HCT116 (cell line): Measurements from ENCODE around the gene ITPR1. TPM values are rescaled to one million over a fixed set of nuclear protein-coding genes. Genes with fewer than 3 reads are reported as not detected.

ENCODE experiments used
- ATAC-seq: fragments of 200-7000 bp; cut with Tn5 transposase; 2 replicates; pipeline ENCODE4 v1.9.1; 2020; ENCODE audit warnings: mild to moderate bottlenecking, moderate library complexity
- BruUV-seq: library from RNA; stranded (reverse); fragments of 400-500 nt; replicated peaks from 2 replicates; lab custom pipeline; 2021; lab: Mats Ljungman, UMichigan
- CTCF ChIA-PET: fragments of 300-600 bp; sonication (Branson Sonifier 250); formaldehyde crosslinking; loops from one replicate; lab custom pipeline; 2021; ENCODE audit warnings: antibody characterized with exemption; lab: Charles Lee
- POLR2A ChIA-PET: fragments of 300-600, 350-600 bp; sonication (Branson Sonifier 250); formaldehyde crosslinking; loops from one replicate; lab custom pipeline; 2021; ENCODE audit warnings: antibody characterized with exemption; lab: Charles Lee
- RAD21 ChIA-PET, 2 experiments: fragments of 300-600 bp; sonication (Branson Sonifier 250); formaldehyde crosslinking; loops; one replicate each; lab custom pipeline; 2023; ENCODE audit warnings: low total read pairs in 2 of 2; ENCODE audit not compliant: uncharacterized antibody in 2 of 2, unreplicated experiment in 2 of 2, low non-redundant PET in 1 of 2; lab: Charles Lee
- DNase-seq: peaks from one replicate; pipeline ENCODE4 v3.0.0-alpha.2; 2010; ENCODE audit warnings: low read depth, low spot score
- H2AFZ ChIP-seq: fragments of 200-600 bp; shearing (Covaris generic), sonication (generic); 2 replicates; pipeline ENCODE4 v1.6.1; 2017; ENCODE audit warnings: low read depth, mixed run types, mixed read lengths, antibody characterized with exemption, low read length; ENCODE audit not compliant: poor library complexity, severe bottlenecking
- H3K27ac ChIP-seq: 2 replicates; pipeline ENCODE4 v1.5.1; 2012; ENCODE audit warnings: low read depth, low read length
- H3K27me3 ChIP-seq: fragments of 200-600 bp; sonication (generic); 2 replicates; pipeline ENCODE4 v1.6.1; 2016; ENCODE audit warnings: mixed run types, low read length, mixed read lengths; ENCODE audit not compliant: insufficient read depth
- H3K36me3 ChIP-seq, 2 experiments: fragments of 200-500 bp in 1 of 2; fragments of 200-600 bp in 1 of 2; sonication (Bioruptor generic) in 1 of 2; sonication (generic) in 1 of 2; 2 replicates each; pipeline versions ENCODE4 v1.5.1 to v1.6.1; 2014 to 2016; ENCODE audit warnings: low read length in 2 of 2, inconsistent platforms in 1 of 2, mixed read lengths in 1 of 2, mixed run types in 1 of 2; ENCODE audit not compliant: insufficient read depth in 2 of 2, control insufficient read depth in 1 of 2
- H3K4me1 ChIP-seq, 2 experiments: fragments of 200-600 bp in 1 of 2; sonication (generic) in 1 of 2; 2 replicates each; pipeline versions ENCODE4 v1.5.1 to v1.6.1; 2012 to 2017; ENCODE audit warnings: low read length in 2 of 2, inconsistent platforms in 1 of 2, mild to moderate bottlenecking in 1 of 2, mixed read lengths in 1 of 2, mixed run types in 1 of 2, moderate library complexity in 1 of 2; ENCODE audit not compliant: insufficient read depth in 2 of 2, control insufficient read depth in 1 of 2
- H3K4me2 ChIP-seq: fragments of 200-600 bp; sonication (generic); 2 replicates; pipeline ENCODE4 v1.6.1; 2017; ENCODE audit warnings: mixed run types, low read length, mixed read lengths
- H3K4me3 ChIP-seq, 2 experiments: fragments of 200-600 bp in 1 of 2; sonication (generic) in 1 of 2; replicated peaks in 1 of 2; 2 replicates each; pipeline ENCODE4 v1.5.1; 2011 to 2016; ENCODE audit warnings: low read length in 2 of 2, control low read depth in 1 of 2, low read depth in 1 of 2, mild to moderate bottlenecking in 1 of 2, mixed read lengths in 1 of 2, mixed run types in 1 of 2
- H3K79me2 ChIP-seq: fragments of 200-600 bp; sonication (generic); 2 replicates; pipeline ENCODE4 v1.6.1; 2017; ENCODE audit warnings: mild to moderate bottlenecking, mixed run types, low read length, moderate library complexity, mixed read lengths; ENCODE audit not compliant: insufficient read depth
- H3K9ac ChIP-seq: fragments of 200-600 bp; sonication (generic); 2 replicates; pipeline ENCODE4 v1.6.1; 2016; ENCODE audit warnings: low read length, mixed read lengths
- H3K9me2 ChIP-seq: fragments of 200-600 bp; sonication (generic), shearing (Covaris generic); 2 replicates; pipeline ENCODE4 v1.6.1; 2017; ENCODE audit warnings: mixed run types, mild to moderate bottlenecking, moderate library complexity; ENCODE audit not compliant: insufficient read depth
- H3K9me3 ChIP-seq, 2 experiments: fragments of 200-500 bp in 1 of 2; fragments of 200-600 bp in 1 of 2; sonication (Bioruptor generic) in 1 of 2; sonication (generic) in 1 of 2; 2 replicates each; pipeline ENCODE4 v1.6.1; 2014 to 2017; ENCODE audit warnings: low read length in 2 of 2, mixed read lengths in 2 of 2, inconsistent platforms in 1 of 2, low read depth in 1 of 2, mild to moderate bottlenecking in 1 of 2, mixed run types in 1 of 2, moderate library complexity in 1 of 2; ENCODE audit not compliant: control insufficient read depth in 1 of 2, insufficient read depth in 1 of 2
- H4K20me1 ChIP-seq: fragments of 200-600 bp; sonication (generic), shearing (Covaris generic); 2 replicates; pipeline ENCODE4 v1.6.1; 2017; ENCODE audit warnings: mixed run types, mild to moderate bottlenecking, moderate library complexity; ENCODE audit not compliant: insufficient read depth
- CBX3 ChIP-seq: IDR thresholded peaks from 2 replicates; pipeline ENCODE4 v1.6.1; 2012; ENCODE audit warnings: low read depth
- CEBPB ChIP-seq: IDR thresholded peaks from 2 replicates; pipeline ENCODE4 v1.6.1; 2012; ENCODE audit warnings: low read depth
- ELF1 ChIP-seq: IDR thresholded peaks from 2 replicates; pipeline ENCODE4 v1.6.1; 2012; ENCODE audit warnings: low read depth, borderline replicate concordance
- EZH2phosphoT487 ChIP-seq: fragments of 200-600 bp; IDR thresholded peaks from 2 replicates; pipeline ENCODE4 v1.6.1; 2018; ENCODE audit warnings: antibody characterized with exemption, borderline replicate concordance
- POLR2A ChIP-seq: IDR thresholded peaks from 2 replicates; pipeline ENCODE4 v1.7.0; 2011; ENCODE audit warnings: borderline replicate concordance; ENCODE audit not compliant: insufficient read depth, insufficient read length; ENCODE audit errors: extremely low read depth
- POLR2AphosphoS5 ChIP-seq: IDR thresholded peaks from 2 replicates; pipeline ENCODE4 v1.6.1; 2011; ENCODE audit warnings: mild to moderate bottlenecking, low read depth, low read length, moderate library complexity
- SIN3A ChIP-seq: IDR thresholded peaks from 2 replicates; pipeline ENCODE4 v1.6.1; 2012; ENCODE audit warnings: low read depth
- SRF ChIP-seq: IDR thresholded peaks from 2 replicates; pipeline ENCODE4 v1.6.1; 2012; ENCODE audit warnings: low read depth
- TCF7L2 ChIP-seq: IDR thresholded peaks from 2 replicates; pipeline ENCODE4 v1.7.0; 2011; ENCODE audit warnings: borderline replicate concordance, inconsistent platforms; ENCODE audit not compliant: insufficient read depth, insufficient read length; ENCODE audit errors: extremely low read depth
- ZFX ChIP-seq: fragments of 450-650 bp; IDR thresholded peaks from 2 replicates; pipeline ENCODE4 v1.6.1; 2017
- ZNF274 ChIP-seq: fragments of 200-500 bp; sonication (Bioruptor generic); IDR thresholded peaks from 2 replicates; pipeline ENCODE4 v1.6.1; 2014; ENCODE audit warnings: mild to moderate bottlenecking, low read depth, low read length, inconsistent platforms
- intact Hi-C: fragments of 100-400 bp; cut with micrococcal nuclease; formaldehyde crosslinking; loops from 2 replicates; pipeline ENCODE4 v1.10.0; 2022
- total RNA-seq: library from RNA; stranded (reverse); gene quantifications from one replicate; pipeline ENCODE4 v1.2.1, GENCODE V29; 2021; ENCODE audit not compliant: unreplicated experiment
- TF ChIP-seq, protein P1 (sequence below): IDR thresholded peaks from 2 replicates; pipeline ENCODE4 v1.6.1; 2012
- TF ChIP-seq, protein P2 (sequence below): IDR thresholded peaks from 2 replicates; pipeline ENCODE4 v1.6.1; 2012
- TF ChIP-seq, protein P3 (sequence below), 3 experiments: fragments of 200-600 bp in 1 of 3; sonication (generic) in 1 of 3; IDR thresholded peaks in 2 of 3; conservative IDR thresholded peaks in 1 of 3; 2 replicates each; pipeline ENCODE4 v1.5.1; 2012 to 2017; ENCODE audit warnings: low read depth in 2 of 3, low read length in 2 of 3, antibody characterized with exemption in 1 of 3, borderline replicate concordance in 1 of 3, control low read depth in 1 of 3, mild to moderate bottlenecking in 1 of 3, mixed read lengths in 1 of 3, mixed run types in 1 of 3, moderate library complexity in 1 of 3; ENCODE audit not compliant: insufficient read depth in 1 of 3
- TF ChIP-seq, protein P4 (sequence below): IDR thresholded peaks from 2 replicates; pipeline ENCODE4 v1.6.1; 2011; ENCODE audit warnings: mild to moderate bottlenecking, low read length, moderate library complexity; ENCODE audit not compliant: insufficient replicate concordance; ENCODE audit errors: extremely low read depth

Gene ITPR1
- total RNA-seq, 1 experiment from 2014 or later = 9.2 TPM

DNA sequence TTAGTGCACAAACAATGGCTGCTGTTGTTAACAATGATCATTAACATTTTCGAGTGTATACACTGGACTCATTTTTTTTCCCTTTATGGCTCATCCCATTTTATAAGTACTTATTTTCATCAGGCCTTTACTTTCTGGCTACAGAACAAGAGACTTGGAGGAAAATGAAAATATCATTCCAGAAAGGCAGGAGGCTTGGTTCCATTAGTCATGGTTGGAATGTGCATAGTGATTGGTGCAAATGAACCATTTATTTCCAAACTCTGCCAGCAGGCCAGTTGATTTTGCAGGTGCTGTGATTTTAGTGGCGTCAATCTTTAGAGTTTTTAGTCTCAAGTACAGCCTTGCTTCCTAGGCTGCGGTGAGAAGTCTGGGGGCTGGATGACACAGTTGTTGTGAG, 151.8 kb downstream of the ITPR1 start:
- Histone ChIP-seq H3K9me3 (no peaks in the 10 kb centered on the region), H3K36me3 (no peaks in the 10 kb centered on the region), H3K9ac (no peak overlapping the region), H4K20me1 (no peaks in the 10 kb centered on the region), H3K27me3 (no peaks in the 10 kb centered on the region), H3K79me2 (no peaks in the 10 kb centered on the region), H3K4me1 (no peaks in the 10 kb centered on the region), H3K4me2 (no peak overlapping the region), H3K4me3 (no peak overlapping the region), H3K9me2 (no peaks in the 10 kb centered on the region), H3K27ac (no peak overlapping the region), H2AFZ (no peak overlapping the region)
- POLR2A ChIA-PET = no interaction called here
- intact Hi-C loops = no loop called here
- RAD21 ChIA-PET = no interaction called here
- no TSS peak for BruUV-seq
- ATAC-seq (no peak), DNase-seq (no peak)
- TF ChIP-seq SRF = no peak
- no peak for TF ChIP-seq EZH2phosphoT487
- TF ChIP-seq ELF1 = no peak
- TF ChIP-seq, protein P1, sequence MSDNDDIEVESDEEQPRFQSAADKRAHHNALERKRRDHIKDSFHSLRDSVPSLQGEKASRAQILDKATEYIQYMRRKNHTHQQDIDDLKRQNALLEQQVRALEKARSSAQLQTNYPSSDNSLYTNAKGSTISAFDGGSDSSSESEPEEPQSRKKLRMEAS = no peak
- no peak for TF ChIP-seq CBX3
- no peak for TF ChIP-seq SIN3A
- no peak for TF ChIP-seq TCF7L2
- no peak for TF ChIP-seq CEBPB
- TF ChIP-seq, protein P2, sequence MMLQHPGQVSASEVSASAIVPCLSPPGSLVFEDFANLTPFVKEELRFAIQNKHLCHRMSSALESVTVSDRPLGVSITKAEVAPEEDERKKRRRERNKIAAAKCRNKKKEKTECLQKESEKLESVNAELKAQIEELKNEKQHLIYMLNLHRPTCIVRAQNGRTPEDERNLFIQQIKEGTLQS = no peak
- no peak for TF ChIP-seq ZFX
- TF ChIP-seq ZNF274 = no peak
- TF ChIP-seq, protein P3, sequence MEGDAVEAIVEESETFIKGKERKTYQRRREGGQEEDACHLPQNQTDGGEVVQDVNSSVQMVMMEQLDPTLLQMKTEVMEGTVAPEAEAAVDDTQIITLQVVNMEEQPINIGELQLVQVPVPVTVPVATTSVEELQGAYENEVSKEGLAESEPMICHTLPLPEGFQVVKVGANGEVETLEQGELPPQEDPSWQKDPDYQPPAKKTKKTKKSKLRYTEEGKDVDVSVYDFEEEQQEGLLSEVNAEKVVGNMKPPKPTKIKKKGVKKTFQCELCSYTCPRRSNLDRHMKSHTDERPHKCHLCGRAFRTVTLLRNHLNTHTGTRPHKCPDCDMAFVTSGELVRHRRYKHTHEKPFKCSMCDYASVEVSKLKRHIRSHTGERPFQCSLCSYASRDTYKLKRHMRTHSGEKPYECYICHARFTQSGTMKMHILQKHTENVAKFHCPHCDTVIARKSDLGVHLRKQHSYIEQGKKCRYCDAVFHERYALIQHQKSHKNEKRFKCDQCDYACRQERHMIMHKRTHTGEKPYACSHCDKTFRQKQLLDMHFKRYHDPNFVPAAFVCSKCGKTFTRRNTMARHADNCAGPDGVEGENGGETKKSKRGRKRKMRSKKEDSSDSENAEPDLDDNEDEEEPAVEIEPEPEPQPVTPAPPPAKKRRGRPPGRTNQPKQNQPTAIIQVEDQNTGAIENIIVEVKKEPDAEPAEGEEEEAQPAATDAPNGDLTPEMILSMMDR (IDR thresholded peaks at IDR 0.05 in 2 of 3, conservative IDR thresholded peaks at IDR 0.05 in 1 of 3; ENCODE audit: borderline replicate concordance in 1 of 3, insufficient read depth in 1 of 3, low read depth in 2 of 3, low read length in 2 of 3) = no peak
- TF ChIP-seq POLR2AphosphoS5 = no peak
- TF ChIP-seq POLR2A = no peak
- TF ChIP-seq, protein P4, sequence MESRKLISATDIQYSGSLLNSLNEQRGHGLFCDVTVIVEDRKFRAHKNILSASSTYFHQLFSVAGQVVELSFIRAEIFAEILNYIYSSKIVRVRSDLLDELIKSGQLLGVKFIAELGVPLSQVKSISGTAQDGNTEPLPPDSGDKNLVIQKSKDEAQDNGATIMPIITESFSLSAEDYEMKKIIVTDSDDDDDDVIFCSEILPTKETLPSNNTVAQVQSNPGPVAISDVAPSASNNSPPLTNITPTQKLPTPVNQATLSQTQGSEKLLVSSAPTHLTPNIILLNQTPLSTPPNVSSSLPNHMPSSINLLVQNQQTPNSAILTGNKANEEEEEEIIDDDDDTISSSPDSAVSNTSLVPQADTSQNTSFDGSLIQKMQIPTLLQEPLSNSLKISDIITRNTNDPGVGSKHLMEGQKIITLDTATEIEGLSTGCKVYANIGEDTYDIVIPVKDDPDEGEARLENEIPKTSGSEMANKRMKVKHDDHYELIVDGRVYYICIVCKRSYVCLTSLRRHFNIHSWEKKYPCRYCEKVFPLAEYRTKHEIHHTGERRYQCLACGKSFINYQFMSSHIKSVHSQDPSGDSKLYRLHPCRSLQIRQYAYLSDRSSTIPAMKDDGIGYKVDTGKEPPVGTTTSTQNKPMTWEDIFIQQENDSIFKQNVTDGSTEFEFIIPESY = no peak
- CTCF ChIA-PET = no interaction called here
